ENCODE results near the gene CADM2. TPM values are rescaled to one million over a fixed set of nuclear protein-coding genes. Genes with fewer than 3 reads are reported as not detected.

CADM2 gene
- total RNA-seq, 1 experiment from 2014 or later, result not detected

- DNase-seq, result no peak
- no peaks in the 10 kb centered on the region for H3K79me2 ChIP-seq (ENCODE audit: low read length)
- no peaks in the 10 kb centered on the region for H3K9me2 ChIP-seq (replicated peaks; ENCODE audit: insufficient read depth, low read length)
- H3K27me3 ChIP-seq (ENCODE audit: low read length), result no peaks in the 10 kb centered on the region
- H3K4me3 ChIP-seq (ENCODE audit: low read length), result no peak overlapping the region
- no peak overlapping the region for H3K27ac ChIP-seq (ENCODE audit: low read length)
- no peak overlapping the region for H3K9ac ChIP-seq (ENCODE audit: low read length)
- no peaks in the 10 kb centered on the region for H3K9me3 ChIP-seq (ENCODE audit: low read length)
- H3K36me3 ChIP-seq (ENCODE audit: insufficient read depth, low read length), result no peaks in the 10 kb centered on the region
- no peak overlapping the region for H2AFZ ChIP-seq (ENCODE audit: low read length)
- H3K4me1 ChIP-seq (ENCODE audit: low read length), result no peaks in the 10 kb centered on the region
- no peak overlapping the region for H3K4me2 ChIP-seq (ENCODE audit: low read depth, low read length, poor library complexity, severe bottlenecking)
- no peaks in the 10 kb centered on the region for H4K20me1 ChIP-seq (ENCODE audit: insufficient read depth, low read depth, low read length)
These were observed 601.4 kb downstream of the CADM2 start for GRCh38 chr3:85560088-85560785.

DNA sequence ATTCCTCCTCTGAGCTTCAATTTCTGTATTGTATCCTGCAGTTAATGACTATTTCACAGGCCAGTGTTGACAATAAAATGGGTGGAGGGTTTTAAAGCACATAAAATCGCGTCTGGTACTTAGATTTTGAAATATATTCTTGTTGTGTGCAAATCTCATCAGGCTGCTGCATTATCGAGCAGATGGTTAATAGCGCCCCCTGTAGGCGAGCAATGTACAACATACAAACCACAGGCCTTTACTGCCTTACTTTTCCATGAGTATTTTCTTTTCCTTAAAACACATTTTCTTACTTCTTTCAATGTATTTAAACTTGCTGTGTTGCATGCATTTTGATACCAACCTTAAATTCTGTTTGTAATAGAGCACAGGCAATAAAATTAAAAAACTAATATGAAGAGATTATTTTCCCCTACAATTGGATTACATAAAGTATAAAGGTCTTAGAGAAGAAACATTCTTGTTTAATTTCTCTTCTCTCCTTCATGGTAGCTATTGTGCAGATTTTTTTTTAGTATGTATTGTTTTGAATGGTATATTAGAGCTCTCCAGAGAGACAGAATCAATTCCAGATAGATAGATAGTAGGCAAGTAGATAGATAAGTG is 608.4 kb downstream of the CADM2 start:
- DNase-seq, result peak; percentile 76
- no peaks in the 10 kb centered on the region for H3K79me2 ChIP-seq (ENCODE audit: low read length)

DNA sequence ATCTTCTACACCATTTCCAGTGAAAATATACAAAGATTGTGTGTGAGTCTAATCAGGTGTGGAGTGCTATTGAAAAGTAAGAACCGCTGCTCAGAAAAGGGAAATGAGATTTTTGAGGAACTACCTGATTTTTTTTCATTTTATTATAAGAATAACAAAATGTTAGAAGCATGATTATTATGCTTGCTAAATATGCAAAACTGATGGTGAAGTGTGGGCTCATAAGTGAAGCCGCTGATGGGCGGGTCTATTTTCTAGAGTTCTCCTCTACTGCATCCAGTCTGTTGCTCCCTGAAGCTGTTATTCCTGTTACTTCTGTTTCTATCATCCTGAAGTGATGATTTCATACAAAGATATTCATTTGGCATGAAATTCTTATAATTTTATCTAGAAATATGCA is 612.0 kb downstream of the CADM2 start:
- Histone ChIP-seq H3K9ac (ENCODE audit: low read length) (no peak overlapping the region), H4K20me1 (ENCODE audit: insufficient read depth, low read depth, low read length) (no peaks in the 10 kb centered on the region), H2AFZ (ENCODE audit: low read length) (no peak overlapping the region), H3K9me2 (replicated peaks; ENCODE audit: insufficient read depth, low read length) (no peaks in the 10 kb centered on the region), H3K9me3 (ENCODE audit: low read length) (no peaks in the 10 kb centered on the region), H3K36me3 (ENCODE audit: insufficient read depth, low read length) (no peaks in the 10 kb centered on the region), H3K4me2 (ENCODE audit: low read depth, low read length, poor library complexity, severe bottlenecking) (no peak overlapping the region), H3K4me1 (ENCODE audit: low read length) (no peaks in the 10 kb centered on the region), H3K4me3 (ENCODE audit: low read length) (no peak overlapping the region), H3K27me3 (ENCODE audit: low read length) (no peaks in the 10 kb centered on the region), H3K79me2 (ENCODE audit: low read length) (no peaks in the 10 kb centered on the region), H3K27ac (ENCODE audit: low read length) (no peak overlapping the region)
- DNase-seq, result no peak

More for the DNA sequence above, 608.4 kb downstream of the CADM2 start:
- Histone ChIP-seq H3K9me2 (replicated peaks; ENCODE audit: insufficient read depth, low read length) (no peaks in the 10 kb centered on the region), H3K4me3 (ENCODE audit: low read length) (no peak overlapping the region), H3K9me3 (ENCODE audit: low read length) (no peaks in the 10 kb centered on the region), H3K4me2 (ENCODE audit: low read depth, low read length, poor library complexity, severe bottlenecking) (no peak overlapping the region), H3K4me1 (ENCODE audit: low read length) (no peaks in the 10 kb centered on the region), H2AFZ (ENCODE audit: low read length) (no peak overlapping the region), H3K27ac (ENCODE audit: low read length) (no peak overlapping the region), H3K27me3 (ENCODE audit: low read length) (no peaks in the 10 kb centered on the region), H4K20me1 (ENCODE audit: insufficient read depth, low read depth, low read length) (no peaks in the 10 kb centered on the region), H3K9ac (ENCODE audit: low read length) (no peak overlapping the region), H3K36me3 (ENCODE audit: insufficient read depth, low read length) (no peaks in the 10 kb centered on the region)

- H2AFZ ChIP-seq (ENCODE audit: low read length), result no peak overlapping the region
- H3K36me3 ChIP-seq (ENCODE audit: insufficient read depth, low read length), result no peaks in the 10 kb centered on the region
- no peaks in the 10 kb centered on the region for H3K4me1 ChIP-seq (ENCODE audit: low read length)
- no peaks in the 10 kb centered on the region for H3K27me3 ChIP-seq (ENCODE audit: low read length)
- H3K4me3 ChIP-seq (ENCODE audit: low read length), result no peak overlapping the region
- H3K4me2 ChIP-seq (ENCODE audit: low read depth, low read length, poor library complexity, severe bottlenecking), result no peak overlapping the region
- no peak for DNase-seq
- H3K27ac ChIP-seq (ENCODE audit: low read length), result no peak overlapping the region
- H4K20me1 ChIP-seq (ENCODE audit: insufficient read depth, low read depth, low read length), result no peaks in the 10 kb centered on the region
- no peaks in the 10 kb centered on the region for H3K9me3 ChIP-seq (ENCODE audit: low read length)
- H3K79me2 ChIP-seq (ENCODE audit: low read length), result no peaks in the 10 kb centered on the region
- H3K9me2 ChIP-seq (replicated peaks; ENCODE audit: insufficient read depth, low read length), result no peaks in the 10 kb centered on the region
- H3K9ac ChIP-seq (ENCODE audit: low read length), result no peak overlapping the region
These were observed 613.0 kb downstream of the CADM2 start for GRCh38 chr3:85571835-85572234.

- Histone ChIP-seq H3K4me3 (ENCODE audit: low read length) (no peak overlapping the region), H3K9me2 (replicated peaks; ENCODE audit: insufficient read depth, low read length) (no peaks in the 10 kb centered on the region), H2AFZ (ENCODE audit: low read length) (no peak overlapping the region), H3K4me2 (ENCODE audit: low read depth, low read length, poor library complexity, severe bottlenecking) (no peak overlapping the region), H3K9me3 (ENCODE audit: low read length) (no peaks in the 10 kb centered on the region), H3K79me2 (ENCODE audit: low read length) (no peaks in the 10 kb centered on the region), H3K4me1 (ENCODE audit: low read length) (no peaks in the 10 kb centered on the region), H3K9ac (ENCODE audit: low read length) (no peak overlapping the region), H3K27ac (ENCODE audit: low read length) (no peak overlapping the region), H4K20me1 (ENCODE audit: insufficient read depth, low read depth, low read length) (no peaks in the 10 kb centered on the region), H3K27me3 (ENCODE audit: low read length) (no peaks in the 10 kb centered on the region), H3K36me3 (ENCODE audit: insufficient read depth, low read length) (no peaks in the 10 kb centered on the region)
- DNase-seq, result no peak
These were observed 613.6 kb downstream of the CADM2 start for GRCh38 chr3:85572426-85572825.

- Histone ChIP-seq H3K9me2 (replicated peaks; ENCODE audit: insufficient read depth, low read length) (no peaks in the 10 kb centered on the region), H3K27me3 (ENCODE audit: low read length) (no peaks in the 10 kb centered on the region), H3K27ac (ENCODE audit: low read length) (no peak overlapping the region), H3K4me3 (ENCODE audit: low read length) (no peak overlapping the region), H3K36me3 (ENCODE audit: insufficient read depth, low read length) (no peaks in the 10 kb centered on the region), H3K9me3 (ENCODE audit: low read length) (no peaks in the 10 kb centered on the region), H4K20me1 (ENCODE audit: insufficient read depth, low read depth, low read length) (no peaks in the 10 kb centered on the region), H3K4me2 (ENCODE audit: low read depth, low read length, poor library complexity, severe bottlenecking) (no peak overlapping the region), H3K9ac (ENCODE audit: low read length) (no peak overlapping the region), H3K79me2 (ENCODE audit: low read length) (no peaks in the 10 kb centered on the region), H2AFZ (ENCODE audit: low read length) (no peak overlapping the region), H3K4me1 (ENCODE audit: low read length) (no peaks in the 10 kb centered on the region)
- no peak for DNase-seq
These were observed 614.2 kb downstream of the CADM2 start for GRCh38 chr3:85572978-85573377.

GRCh38 chr3:85574006-85574705 is 615.4 kb downstream of the CADM2 start:
- H3K79me2 ChIP-seq (ENCODE audit: low read length), result no peaks in the 10 kb centered on the region
- no peak overlapping the region for H3K27ac ChIP-seq (ENCODE audit: low read length)
- H4K20me1 ChIP-seq (ENCODE audit: insufficient read depth, low read depth, low read length), result no peaks in the 10 kb centered on the region
- no peaks in the 10 kb centered on the region for H3K36me3 ChIP-seq (ENCODE audit: insufficient read depth, low read length)
- H3K27me3 ChIP-seq (ENCODE audit: low read length), result no peaks in the 10 kb centered on the region
- no peak overlapping the region for H3K9ac ChIP-seq (ENCODE audit: low read length)
- no peaks in the 10 kb centered on the region for H3K9me3 ChIP-seq (ENCODE audit: low read length)
- H3K4me1 ChIP-seq (ENCODE audit: low read length), result no peaks in the 10 kb centered on the region
- no peak overlapping the region for H2AFZ ChIP-seq (ENCODE audit: low read length)
- no peak overlapping the region for H3K4me2 ChIP-seq (ENCODE audit: low read depth, low read length, poor library complexity, severe bottlenecking)
- no peaks in the 10 kb centered on the region for H3K9me2 ChIP-seq (replicated peaks; ENCODE audit: insufficient read depth, low read length)
- no peak for DNase-seq
- H3K4me3 ChIP-seq (ENCODE audit: low read length), result no peak overlapping the region

GRCh38 chr3:85576091-85576690 is 617.4 kb downstream of the CADM2 start:
- peak; percentile 83 for DNase-seq
- H3K27ac ChIP-seq (ENCODE audit: low read length), result no peak overlapping the region
- no peaks in the 10 kb centered on the region for H3K79me2 ChIP-seq (ENCODE audit: low read length)
- no peaks in the 10 kb centered on the region for H3K27me3 ChIP-seq (ENCODE audit: low read length)
- H3K4me3 ChIP-seq (ENCODE audit: low read length), result no peak overlapping the region
- no peak overlapping the region for H3K9ac ChIP-seq (ENCODE audit: low read length)
- no peaks in the 10 kb centered on the region for H3K36me3 ChIP-seq (ENCODE audit: insufficient read depth, low read length)
- H3K9me3 ChIP-seq (ENCODE audit: low read length), result no peaks in the 10 kb centered on the region; the same call in 1 of the 2 replicates
- H4K20me1 ChIP-seq (ENCODE audit: insufficient read depth, low read depth, low read length), result no peaks in the 10 kb centered on the region
- H3K4me1 ChIP-seq (ENCODE audit: low read length), result no peaks in the 10 kb centered on the region
- H3K4me2 ChIP-seq (ENCODE audit: low read depth, low read length, poor library complexity, severe bottlenecking), result no peak overlapping the region
- no peak overlapping the region for H2AFZ ChIP-seq (ENCODE audit: low read length)
- H3K9me2 ChIP-seq (replicated peaks; ENCODE audit: insufficient read depth, low read length), result no peaks in the 10 kb centered on the region

Data from Karpas-422 (cell line).